Stimulated activated CD8-positive, alpha-beta memory T cell treated with anti-CD3 and anti-CD28 coated beads, Interleukin-15, amount 100 ng/mL, for 24 hours (primary cell): Measurements from ENCODE around the gene NDUFV1.
A peak's percentile ranks its signal among the peaks of the same experiment; 100 is the strongest.
"Not testable (repeated sequence)": the region's sequence is repeated elsewhere in the genome, so short reads cannot be mapped to it uniquely, and the experiment has no call there.

ENCODE experiments used
- DNase-seq: peaks from one replicate; pipeline ENCODE4 v3.0.0-alpha.2; 2020; ENCODE audit warnings: low read depth

The NDUFV1 gene

GRCh38 chr11:67611704-67612587 is 5.2 kb downstream of the NDUFV1 start:
- DNase-seq, result no peak

DNA sequence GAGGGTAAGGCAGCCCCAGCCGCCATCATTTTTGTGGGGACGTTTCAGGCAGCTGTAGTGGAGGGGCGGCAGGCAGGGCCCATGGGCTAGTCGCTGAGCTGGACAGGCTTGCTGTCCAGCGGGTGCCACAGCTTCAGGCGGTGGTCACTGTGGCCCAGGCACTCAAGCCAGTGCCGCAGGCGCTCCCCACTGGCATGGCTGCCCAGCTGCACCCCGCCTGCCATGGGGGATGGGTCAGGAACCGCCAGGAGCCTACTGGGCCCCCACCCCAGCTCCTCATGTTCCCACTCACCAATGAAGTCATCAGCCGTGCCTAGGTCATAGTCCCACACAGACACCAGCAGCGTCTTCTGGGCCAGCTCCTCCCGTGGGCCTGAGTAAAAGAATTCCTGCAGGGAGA is 6.0 kb downstream of the NDUFV1 start:
- DNase-seq, result no peak

GRCh38 chr11:67613313-67613959 is 6.7 kb downstream of the NDUFV1 start:
- DNase-seq, result no peak

GRCh38 chr11:67613960-67614715 is 7.4 kb downstream of the NDUFV1 start:
- peak; percentile 65 for DNase-seq

DNA sequence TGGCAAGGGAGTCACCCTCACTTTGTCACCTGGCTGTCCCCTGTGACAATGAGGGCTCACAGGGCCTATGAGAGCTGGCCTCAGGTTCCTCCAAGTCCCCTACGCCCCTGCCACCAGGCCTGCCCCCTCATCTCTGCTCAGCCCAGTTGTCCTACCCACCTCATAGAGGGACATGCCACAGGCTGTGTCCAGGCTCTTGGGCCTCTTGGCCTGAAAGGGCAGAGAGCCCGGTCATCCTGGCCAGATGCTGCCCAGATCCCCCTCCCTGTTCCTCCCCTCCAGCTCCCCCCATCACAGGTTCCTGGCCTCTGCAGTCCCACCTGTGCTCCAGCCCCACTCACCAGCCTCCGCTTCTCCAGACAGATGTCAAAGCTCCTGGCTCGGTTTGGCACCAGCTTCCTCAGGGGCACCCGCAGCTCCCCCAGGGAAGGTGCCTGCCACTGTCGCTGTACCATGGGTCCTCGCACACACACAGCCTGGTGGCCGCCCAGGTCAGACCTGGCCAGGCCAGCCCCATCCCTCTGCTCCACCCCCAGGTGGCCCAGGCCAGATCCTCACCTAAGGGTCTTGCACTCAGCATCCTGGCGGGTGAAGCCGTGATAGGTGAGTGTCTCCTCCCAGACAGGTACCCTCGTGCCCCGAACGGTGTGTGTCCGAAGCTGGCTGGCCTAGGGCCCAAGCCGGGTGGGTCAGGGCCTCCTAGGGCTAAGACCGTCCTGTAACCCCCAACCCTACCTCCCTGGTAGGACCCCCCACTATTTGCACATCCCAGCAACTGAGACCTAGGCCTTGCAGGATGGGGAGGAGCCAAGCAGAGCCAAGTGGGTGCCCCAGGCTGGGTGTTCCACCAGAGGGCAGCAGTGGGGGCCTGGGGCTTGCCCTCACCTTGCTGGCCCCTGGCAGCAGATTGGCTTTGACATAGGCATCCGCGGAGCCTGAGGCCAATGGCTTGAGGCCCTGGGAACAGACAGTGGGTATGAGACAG is 8.3 kb downstream of the NDUFV1 start:
- DNase-seq, result no peak

DNA sequence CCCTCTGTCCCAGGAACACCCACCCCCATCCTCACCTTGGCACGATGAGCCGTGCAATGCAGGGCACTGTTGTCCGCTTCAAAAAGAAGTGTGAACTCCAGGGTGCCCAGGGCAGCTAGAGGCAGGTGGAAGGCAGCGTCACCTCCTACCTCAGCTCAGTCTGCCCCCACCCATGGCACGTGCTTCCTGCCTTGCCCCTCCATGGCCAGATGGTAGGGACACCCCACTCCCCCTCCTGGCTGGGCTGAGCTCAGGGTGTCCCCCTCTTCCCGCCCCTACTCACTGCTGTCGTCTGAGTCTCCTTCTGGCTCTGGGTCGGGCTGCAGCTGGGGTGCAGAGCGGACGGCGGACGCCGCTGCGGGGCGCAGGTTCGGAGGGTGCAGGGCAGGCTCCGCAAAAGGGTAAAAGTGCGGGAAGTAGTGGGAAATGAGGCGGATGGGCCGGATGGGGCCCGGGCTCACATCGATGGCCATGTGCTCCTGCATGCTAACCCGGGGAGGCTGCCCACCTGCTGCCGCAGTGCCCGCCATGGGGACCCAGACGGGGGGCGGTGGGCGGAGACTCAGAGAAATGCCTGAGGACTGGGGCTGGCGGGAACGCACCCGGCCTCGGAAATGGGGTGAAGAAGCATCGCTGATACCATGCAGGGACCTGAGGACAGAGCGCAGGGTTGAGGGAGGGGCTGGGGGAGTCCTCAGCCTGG is 9.1 kb downstream of the NDUFV1 start:
- no peak for DNase-seq

- DNase-seq, result no peak
Measured at GRCh38 chr11:67616431-67617242, 9.9 kb downstream of the NDUFV1 start.

- no peak for DNase-seq
Measured at GRCh38 chr11:67617243-67617953, 10.7 kb downstream of the NDUFV1 start.

DNA sequence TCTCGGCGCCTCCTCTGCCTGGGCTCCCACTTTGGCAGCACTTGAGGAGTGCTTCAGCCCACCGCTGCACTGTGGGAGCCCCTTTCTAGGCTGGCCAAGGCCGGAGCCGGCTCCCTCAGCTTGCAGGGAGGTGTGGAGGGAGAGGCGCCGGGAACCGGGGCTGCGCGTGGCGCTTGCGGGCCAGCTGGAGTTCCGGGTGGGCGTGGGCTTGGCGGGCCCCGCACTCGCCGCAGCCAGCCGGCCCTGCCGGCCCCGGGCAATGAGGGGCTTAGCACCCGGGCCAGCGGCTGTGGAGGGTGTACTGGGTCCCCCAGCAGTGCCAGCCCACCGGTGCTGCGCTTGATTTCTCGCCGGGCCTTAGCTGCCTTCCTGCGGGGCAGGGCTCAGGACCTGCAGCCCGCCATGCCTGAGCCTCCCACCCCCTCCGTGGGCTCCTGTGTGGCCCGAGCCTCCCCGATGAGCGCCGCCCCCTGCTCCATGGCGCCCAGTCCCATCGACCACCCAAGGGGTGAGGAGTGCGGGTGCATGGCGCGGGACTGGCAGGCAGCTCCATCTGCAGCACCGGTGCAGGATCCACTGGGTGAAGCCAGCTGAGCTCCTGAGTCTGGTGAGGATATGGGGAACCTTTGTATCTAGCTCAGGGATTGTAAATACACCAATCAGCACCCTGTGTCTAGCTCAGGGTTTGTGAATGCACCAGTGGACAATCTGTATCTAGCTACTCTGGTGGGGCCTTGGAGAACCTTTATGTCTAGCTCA is 12.3 kb downstream of the NDUFV1 start:
- DNase-seq, result not testable (repeated sequence)

DNA sequence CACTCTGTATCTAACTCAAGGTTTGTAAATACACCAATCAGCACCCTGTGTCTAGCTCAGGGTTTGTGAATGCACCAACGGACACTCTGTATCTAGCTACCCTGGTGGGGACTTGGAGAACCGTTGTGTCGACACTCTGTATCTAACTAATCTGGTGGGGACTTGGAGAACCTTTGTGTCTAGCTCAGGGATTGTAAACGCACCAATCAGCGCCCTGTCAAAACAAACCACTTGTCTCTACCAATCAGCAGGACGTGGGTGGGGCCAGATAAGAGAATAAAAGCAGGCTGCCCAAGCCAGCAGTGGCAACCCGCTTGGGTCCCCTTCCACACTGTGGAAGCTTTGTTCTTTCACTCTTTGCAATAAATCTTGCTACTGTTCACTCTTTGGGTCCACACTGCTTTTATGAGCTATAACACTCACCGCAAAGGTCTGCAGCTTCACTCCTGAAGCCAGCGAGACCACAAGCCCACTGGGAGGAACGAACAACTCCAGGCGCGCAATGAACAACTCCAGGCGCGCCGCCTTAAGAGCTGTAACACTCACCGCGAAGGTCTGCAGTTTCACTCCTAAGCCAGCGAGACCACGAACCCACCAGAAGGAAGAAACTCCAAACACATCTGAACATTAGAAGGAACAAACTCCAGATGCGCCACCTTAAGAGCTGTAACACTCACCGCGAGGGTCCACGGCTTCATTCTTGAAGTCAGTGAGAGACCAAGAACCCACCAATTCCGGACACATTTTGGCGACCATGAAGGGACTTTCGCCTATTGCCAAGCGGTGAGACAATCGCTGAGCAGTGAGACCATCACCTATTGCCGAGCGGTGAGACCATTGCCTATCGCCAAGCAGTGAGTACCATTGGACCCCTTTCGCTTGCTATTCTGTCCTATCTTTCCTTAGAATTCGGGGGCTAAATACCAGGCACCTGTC is 13.2 kb downstream of the NDUFV1 start:
- DNase-seq, result not testable (repeated sequence)

DNA sequence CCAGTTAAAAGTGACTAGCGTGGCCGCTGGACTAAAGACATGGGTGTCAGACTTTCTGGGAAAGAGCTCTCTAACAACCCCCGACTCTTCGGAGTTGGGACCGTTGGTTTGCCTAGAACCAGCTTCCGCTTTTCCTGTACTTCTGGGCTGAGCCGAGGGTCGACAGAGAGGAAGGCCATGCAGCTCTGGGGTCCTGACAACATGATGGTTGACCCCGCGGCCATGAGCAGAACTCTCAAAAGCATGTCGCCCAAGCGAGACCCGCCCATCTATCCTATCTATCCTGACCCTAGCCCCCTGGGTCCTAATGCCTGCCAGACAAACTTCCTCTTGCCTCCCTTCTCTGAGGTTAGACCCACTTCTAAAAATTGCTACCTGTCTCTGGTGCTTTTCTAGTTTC is 13.9 kb downstream of the NDUFV1 start:
- DNase-seq, result not testable (repeated sequence)

GRCh38 chr11:67621928-67622327 is 15.2 kb downstream of the NDUFV1 start:
- DNase-seq, result not testable (repeated sequence)

DNA sequence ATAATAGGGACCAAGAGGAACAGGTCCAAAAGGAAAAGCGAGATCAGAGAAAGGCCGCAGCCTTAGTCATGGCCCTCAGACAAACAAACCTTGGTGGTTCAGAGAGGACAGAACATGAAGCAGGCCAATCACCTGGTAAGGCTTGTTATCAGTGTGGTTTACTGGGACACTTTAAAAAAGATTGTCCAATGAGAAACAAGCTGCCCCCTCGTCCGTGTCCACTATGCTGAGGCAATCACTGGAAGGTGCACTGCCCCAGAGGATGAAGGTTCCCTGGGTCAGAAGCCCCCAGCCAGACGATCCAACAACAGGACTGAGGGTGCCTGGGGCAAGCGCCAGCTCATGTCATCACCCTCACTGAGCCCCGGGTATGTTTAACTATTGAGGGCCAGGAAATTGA is 16.2 kb downstream of the NDUFV1 start:
- DNase-seq, result not testable (repeated sequence)

GRCh38 chr11:67623795-67624194 is 17.1 kb downstream of the NDUFV1 start:
- not testable (repeated sequence) for DNase-seq

- DNase-seq, result not testable (repeated sequence)
Measured at GRCh38 chr11:67626131-67626833, 19.5 kb downstream of the NDUFV1 start.

DNA sequence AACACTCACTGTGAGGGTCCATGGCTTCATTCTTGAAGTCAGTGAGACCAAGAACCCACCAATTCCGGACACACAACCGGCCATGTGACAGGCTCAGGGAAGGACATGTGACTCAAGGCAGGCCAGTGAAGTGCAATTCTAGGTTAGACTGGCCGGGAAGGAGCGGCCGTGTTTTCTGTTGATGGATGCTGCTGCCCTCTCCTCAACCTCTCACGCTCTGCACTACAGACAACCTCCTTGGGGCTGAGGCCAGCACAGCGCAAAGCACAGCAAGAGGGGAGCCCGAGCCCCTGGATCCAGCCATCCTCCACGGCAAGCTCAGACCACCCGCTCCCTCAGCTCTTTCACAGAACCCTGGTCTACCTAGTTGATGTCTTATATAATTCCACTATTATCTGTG is 20.2 kb downstream of the NDUFV1 start:
- DNase-seq, result no peak

DNA sequence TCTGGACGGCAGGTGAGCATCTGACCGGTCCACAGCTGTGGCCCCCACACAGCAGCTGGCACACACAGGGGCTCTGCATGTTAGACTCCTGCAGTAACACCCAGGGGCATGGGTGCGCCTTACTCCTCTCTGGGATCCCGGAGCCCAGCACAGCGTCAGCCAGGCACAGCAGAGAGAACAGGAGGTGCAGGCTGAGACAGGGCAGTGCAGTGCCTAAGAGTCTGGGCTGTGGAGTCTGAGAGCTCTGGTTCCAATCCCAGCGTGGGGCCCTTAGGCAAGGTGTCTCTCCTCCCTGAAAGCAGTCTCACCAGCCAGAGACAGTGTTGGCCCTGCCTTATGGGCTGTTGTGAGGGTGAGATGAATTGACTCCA is 20.7 kb downstream of the NDUFV1 start:
- DNase-seq, result no peak
